HEK293 (cell line): ENCODE measurements around the gene EFCAB8.

ENCODE experiments used
- CTCF ChIP-seq: fragments of 450-650 bp; formaldehyde crosslinking; IDR thresholded peaks from 2 replicates; pipeline ENCODE4 v1.5.1; 2016; ENCODE audit warnings: missing biosample characterization, missing genetic modification characterization
- ELK4 ChIP-seq: IDR thresholded peaks from 2 replicates; pipeline ENCODE4 v1.6.1; 2011; ENCODE audit warnings: mild to moderate bottlenecking, low read depth, low read length, borderline replicate concordance
- HIC1 ChIP-seq: fragments of 450-650 bp; formaldehyde crosslinking; IDR thresholded peaks from 2 replicates; pipeline ENCODE4 v1.5.1; 2016; ENCODE audit warnings: missing biosample characterization, missing genetic modification characterization
- KLF8 ChIP-seq: fragments of 450-650 bp; formaldehyde crosslinking; IDR thresholded peaks from 2 replicates; pipeline ENCODE4 v1.5.1; 2016; ENCODE audit warnings: missing biosample characterization, missing genetic modification characterization
- PRDM4 ChIP-seq: fragments of 450-650 bp; formaldehyde crosslinking; IDR thresholded peaks from 2 replicates; pipeline ENCODE4 v1.5.1; 2017; ENCODE audit warnings: missing biosample characterization, missing genetic modification characterization
- ZBTB11 ChIP-seq: fragments of 450-650 bp; formaldehyde crosslinking; conservative IDR thresholded peaks from 2 replicates; pipeline ENCODE4 v1.5.1; 2016; ENCODE audit warnings: low read depth, missing biosample characterization, missing genetic modification characterization
- ZBTB8A ChIP-seq: fragments of 450-650 bp; formaldehyde crosslinking; IDR thresholded peaks from 2 replicates; pipeline ENCODE4 v1.5.1; 2016; ENCODE audit warnings: missing biosample characterization, missing genetic modification characterization
- ZEB2 ChIP-seq: fragments of 450-650 bp; formaldehyde crosslinking; IDR thresholded peaks from 2 replicates; pipeline ENCODE4 v1.5.1; 2016; ENCODE audit warnings: missing biosample characterization, missing genetic modification characterization
- ZNF274 ChIP-seq, 2 experiments: fragments of 200-500 bp in 1 of 2; fragments of 450-650 bp in 1 of 2; sonication (Bioruptor generic) in 1 of 2; formaldehyde crosslinking in 1 of 2; IDR thresholded peaks; 2 replicates each; pipeline versions ENCODE4 v1.5.1 to v1.6.1; 2014 to 2016; ENCODE audit warnings: borderline replicate concordance in 1 of 2, inconsistent platforms in 1 of 2, low read length in 1 of 2, missing biosample characterization in 1 of 2, missing genetic modification characterization in 1 of 2
- ZNF529 ChIP-seq: fragments of 450-650 bp; formaldehyde crosslinking; IDR thresholded peaks from 2 replicates; pipeline ENCODE4 v1.5.1; 2017; ENCODE audit warnings: missing genetic modification characterization, missing biosample characterization; ENCODE audit not compliant: insufficient replicate concordance
- ZNF629 ChIP-seq: fragments of 450-650 bp; formaldehyde crosslinking; IDR thresholded peaks from 2 replicates; pipeline ENCODE4 v1.5.1; 2017; ENCODE audit warnings: missing biosample characterization, missing genetic modification characterization
- ZNF704 ChIP-seq: fragments of 450-650 bp; formaldehyde crosslinking; IDR thresholded peaks from 2 replicates; pipeline ENCODE4 v1.5.1; 2016; ENCODE audit warnings: missing biosample characterization, missing genetic modification characterization
- ZNF776 ChIP-seq: fragments of 450-650 bp; formaldehyde crosslinking; IDR thresholded peaks from 2 replicates; pipeline ENCODE4 v1.5.0; 2017; ENCODE audit warnings: missing biosample characterization, missing genetic modification characterization, borderline replicate concordance
- ZSCAN5A ChIP-seq: fragments of 450-650 bp; formaldehyde crosslinking; IDR thresholded peaks from 2 replicates; pipeline ENCODE4 v1.5.1; 2016; ENCODE audit warnings: missing biosample characterization, missing genetic modification characterization

- TF ChIP-seq HIC1 (tag by site-specific recombination) = no peak
- no peak for TF ChIP-seq CTCF (tag by site-specific recombination)
- TF ChIP-seq ELK4 = no peak
- TF ChIP-seq PRDM4 = no peak
- no peak for TF ChIP-seq ZNF274 (IDR thresholded peaks at IDR 0.05; ENCODE audit: low read length)
- TF ChIP-seq ZNF274 (tag by site-specific recombination; IDR thresholded peaks at IDR 0.05; ENCODE audit: borderline replicate concordance) = no peak
- no peak for TF ChIP-seq ZBTB11 (tag by site-specific recombination)
- TF ChIP-seq ZNF776 (tag by site-specific recombination) = no peak
- TF ChIP-seq ZNF704 (tag by site-specific recombination) = no peak
- no peak for TF ChIP-seq ZSCAN5A (tag by site-specific recombination)
- TF ChIP-seq ZNF529 (tag by site-specific recombination) = no peak
- TF ChIP-seq ZEB2 (tag by site-specific recombination) = no peak
- no peak for TF ChIP-seq ZNF629 (tag by site-specific recombination)
- no peak for TF ChIP-seq ZBTB8A (tag by site-specific recombination)
- TF ChIP-seq KLF8 = no peak
Observed at GRCh38 chr20:33000802-33001466, 142.2 kb downstream of the EFCAB8 start.
